KBM-7 (cell line): ENCODE results near the gene BLTP1.
A peak's percentile ranks its signal among the peaks of the same experiment; 100 is the strongest.
"Not testable (repeated sequence)": the region's sequence is repeated elsewhere in the genome, so short reads cannot be mapped to it uniquely, and the experiment has no call there.

Experiments used
- DNase-seq: peaks from one replicate; pipeline ENCODE4 v3.0.0-alpha.2; 2015
- in situ Hi-C: fragments of 300-500 bp; cut with MboI; formaldehyde crosslinking; loops from 2 replicates; pipeline ENCODE4 v1.14.3; 2020; ENCODE audit warnings: low sequenced_read_pairs, low pct_unique_long_range_greater_than_20kb, mixed read lengths

The BLTP1 gene

GRCh38 chr4:122151982-122152710 is at the start of gene BLTP1:
Gene BLTP1 (plus strand): TSS chr4:122152331. CDS start chr4:122170648, 18,317 bp downstream.
- in situ Hi-C loops: no loop called here
- DNase-seq: peak; percentile 85

GRCh38 chr4:122104184-122104583 is 47.9 kb upstream of the BLTP1 start:
- DNase-seq: no peak
- in situ Hi-C loops: no loop called here

- in situ Hi-C loops: no loop called here
- DNase-seq: peak; percentile 10
Measured at GRCh38 chr4:122107680-122108079, 44.5 kb upstream of the BLTP1 start.

GRCh38 chr4:122110304-122110703 is 41.8 kb upstream of the BLTP1 start:
- in situ Hi-C loops, DNase-seq: not testable (repeated sequence)

- DNase-seq: no peak
- in situ Hi-C loops: no loop called here
Measured at GRCh38 chr4:122117743-122118142, 34.4 kb upstream of the BLTP1 start.

GRCh38 chr4:122118243-122118642 is 33.9 kb upstream of the BLTP1 start:
- DNase-seq: no peak
- in situ Hi-C loops: no loop called here

GRCh38 chr4:122119739-122120138 is 32.4 kb upstream of the BLTP1 start:
- in situ Hi-C loops: no loop called here
- no peak for DNase-seq

- in situ Hi-C loops: no loop called here
- DNase-seq: no peak
Measured at GRCh38 chr4:122121593-122121992, 30.5 kb upstream of the BLTP1 start.

GRCh38 chr4:122122083-122122482 is 30.0 kb upstream of the BLTP1 start:
- no peak for DNase-seq
- in situ Hi-C loops: no loop called here

GRCh38 chr4:122129061-122129460 is 23.1 kb upstream of the BLTP1 start:
- no peak for DNase-seq
- in situ Hi-C loops: no loop called here

- in situ Hi-C loops: no loop called here
- no peak for DNase-seq
Measured at GRCh38 chr4:122131562-122132157, 20.5 kb upstream of the BLTP1 start.

- no peak for DNase-seq
Measured at GRCh38 chr4:122132891-122133290, 19.2 kb upstream of the BLTP1 start.

GRCh38 chr4:122139139-122139538 is 13.0 kb upstream of the BLTP1 start:
- DNase-seq: no peak
- in situ Hi-C loops: no loop called here

More at GRCh38 chr4:122132891-122133290, 19.2 kb upstream of the BLTP1 start:
- in situ Hi-C loops: no loop called here

- DNase-seq: no peak
- in situ Hi-C loops: no loop called here
Measured at GRCh38 chr4:122140834-122141233, 11.3 kb upstream of the BLTP1 start.

GRCh38 chr4:122142687-122143086 is 9.4 kb upstream of the BLTP1 start:
- in situ Hi-C loops: no loop called here
- DNase-seq: no peak

GRCh38 chr4:122146652-122147051 is 5.5 kb upstream of the BLTP1 start:
- DNase-seq: no peak
- in situ Hi-C loops: no loop called here

- in situ Hi-C loops: no loop called here
- peak; percentile 11 for DNase-seq
Measured at GRCh38 chr4:122150931-122151330, 1.2 kb upstream of the BLTP1 start.

- in situ Hi-C loops: no loop called here
- peak; percentile 50 for DNase-seq
Measured at GRCh38 chr4:122152711-122153226, 638 bp downstream of the BLTP1 start.

GRCh38 chr4:122156819-122157218 is 4.7 kb downstream of the BLTP1 start:
- DNase-seq: no peak
- in situ Hi-C loops: no loop called here

GRCh38 chr4:122163301-122163700 is 11.2 kb downstream of the BLTP1 start:
- in situ Hi-C loops: no loop called here

GRCh38 chr4:122163767-122164166 is 11.6 kb downstream of the BLTP1 start:
- peak; percentile 20 for DNase-seq
- in situ Hi-C loops: no loop called here

More at GRCh38 chr4:122163301-122163700, 11.2 kb downstream of the BLTP1 start:
- no peak for DNase-seq
